Choroid plexus epithelial cell (primary cell): Measurements from ENCODE around the gene ELOF1.
A peak's percentile ranks its signal among the peaks of the same experiment; 100 is the strongest.

Experiments
- DNase-seq: peaks from one replicate; pipeline ENCODE4 v3.0.0-alpha.2; 2010; ENCODE audit warnings: low read depth
- H3K4me3 ChIP-seq: 2 replicates; pipeline ENCODE4 v1.5.1; 2011; ENCODE audit warnings: low read depth, mild to moderate bottlenecking, control low read depth, low read length, moderate library complexity
- TF ChIP-seq, protein P1 (sequence below): conservative IDR thresholded peaks from 2 replicates; pipeline ENCODE4 v1.5.1; 2011; ENCODE audit warnings: low read depth, mild to moderate bottlenecking, control low read depth, inconsistent platforms, low read length, moderate library complexity

The ELOF1 gene

DNA sequence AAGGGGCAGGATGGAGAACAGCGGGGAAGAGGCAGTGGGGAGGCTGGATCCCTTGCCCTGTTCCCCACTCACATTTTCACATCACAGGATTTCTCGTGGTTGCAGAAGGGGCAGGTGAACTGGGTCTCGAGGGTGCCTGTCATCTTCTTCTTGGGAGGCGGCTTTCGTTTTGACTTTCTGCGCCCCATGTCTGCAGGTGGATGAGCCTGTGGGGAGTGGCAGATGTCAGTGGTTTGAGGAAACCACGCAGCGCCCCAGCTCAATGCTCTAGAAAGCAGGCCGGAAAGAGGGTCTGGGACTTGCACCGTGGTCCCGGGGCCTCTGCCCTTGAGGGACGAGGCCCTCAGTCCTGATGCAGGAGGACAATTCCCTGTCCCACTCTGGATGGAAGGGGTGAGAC, 4.9 kb downstream of the ELOF1 start:
- DNase-seq = no peak
- H3K4me3 ChIP-seq = no peak overlapping the region
- TF ChIP-seq, protein P1, sequence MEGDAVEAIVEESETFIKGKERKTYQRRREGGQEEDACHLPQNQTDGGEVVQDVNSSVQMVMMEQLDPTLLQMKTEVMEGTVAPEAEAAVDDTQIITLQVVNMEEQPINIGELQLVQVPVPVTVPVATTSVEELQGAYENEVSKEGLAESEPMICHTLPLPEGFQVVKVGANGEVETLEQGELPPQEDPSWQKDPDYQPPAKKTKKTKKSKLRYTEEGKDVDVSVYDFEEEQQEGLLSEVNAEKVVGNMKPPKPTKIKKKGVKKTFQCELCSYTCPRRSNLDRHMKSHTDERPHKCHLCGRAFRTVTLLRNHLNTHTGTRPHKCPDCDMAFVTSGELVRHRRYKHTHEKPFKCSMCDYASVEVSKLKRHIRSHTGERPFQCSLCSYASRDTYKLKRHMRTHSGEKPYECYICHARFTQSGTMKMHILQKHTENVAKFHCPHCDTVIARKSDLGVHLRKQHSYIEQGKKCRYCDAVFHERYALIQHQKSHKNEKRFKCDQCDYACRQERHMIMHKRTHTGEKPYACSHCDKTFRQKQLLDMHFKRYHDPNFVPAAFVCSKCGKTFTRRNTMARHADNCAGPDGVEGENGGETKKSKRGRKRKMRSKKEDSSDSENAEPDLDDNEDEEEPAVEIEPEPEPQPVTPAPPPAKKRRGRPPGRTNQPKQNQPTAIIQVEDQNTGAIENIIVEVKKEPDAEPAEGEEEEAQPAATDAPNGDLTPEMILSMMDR = no peak

GRCh38 chr19:11552666-11553372, 6.2 kb downstream of the ELOF1 start:
- TF ChIP-seq, protein P1 = no peak
- DNase-seq = no peak
- no peak overlapping the region for H3K4me3 ChIP-seq

- DNase-seq = no peak
- TF ChIP-seq, protein P1 = peak; percentile 70
- no peak overlapping the region for H3K4me3 ChIP-seq
Measured at GRCh38 chr19:11551603-11552235, 7.3 kb downstream of the ELOF1 start.

DNA sequence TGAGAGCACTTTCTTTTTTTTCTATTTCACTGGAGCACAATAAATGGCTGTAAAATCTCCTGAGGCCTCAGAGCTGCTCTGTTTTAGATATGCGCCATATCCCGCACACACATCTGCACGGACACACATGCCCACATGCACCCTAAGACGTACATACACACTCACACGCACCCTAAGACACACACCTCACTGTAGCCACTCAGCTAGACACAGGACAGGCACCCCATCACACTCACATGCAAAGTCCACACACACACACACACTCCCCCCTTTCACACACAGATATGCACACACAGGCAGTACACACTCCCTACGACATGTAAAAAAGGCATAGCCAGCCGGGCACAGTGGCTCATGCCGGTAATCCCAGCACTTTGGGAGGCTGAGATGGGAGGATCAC, 8.8 kb downstream of the ELOF1 start:
- no peak overlapping the region for H3K4me3 ChIP-seq
- DNase-seq = no peak
- TF ChIP-seq, protein P1 = no peak

DNA sequence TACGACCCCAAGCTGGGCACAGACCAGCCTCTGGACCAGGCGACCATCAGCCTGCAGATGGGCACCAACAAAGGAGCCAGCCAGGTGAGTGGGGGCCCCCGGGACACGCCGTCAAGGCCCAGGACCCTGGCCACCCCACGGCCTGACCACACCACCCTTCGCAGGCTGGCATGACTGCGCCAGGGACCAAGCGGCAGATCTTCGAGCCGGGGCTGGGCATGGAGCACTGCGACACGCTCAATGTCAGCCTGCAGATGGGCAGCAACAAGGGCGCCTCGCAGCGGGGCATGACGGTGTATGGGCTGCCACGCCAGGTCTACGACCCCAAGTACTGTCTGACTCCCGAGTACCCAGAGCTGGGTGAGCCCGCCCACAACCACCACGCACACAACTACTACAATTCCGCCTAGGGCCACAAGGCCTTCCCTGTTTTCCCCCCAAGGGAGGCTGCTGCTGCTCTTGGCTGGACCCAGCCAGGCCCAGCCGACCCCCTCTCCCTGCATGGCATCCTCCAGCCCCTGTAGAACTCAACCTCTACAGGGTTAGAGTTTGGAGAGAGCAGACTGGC, 9.6 kb downstream of the ELOF1 start:
- DNase-seq = no peak
- H3K4me3 ChIP-seq = no peak overlapping the region
- TF ChIP-seq, protein P1 = no peak

DNA sequence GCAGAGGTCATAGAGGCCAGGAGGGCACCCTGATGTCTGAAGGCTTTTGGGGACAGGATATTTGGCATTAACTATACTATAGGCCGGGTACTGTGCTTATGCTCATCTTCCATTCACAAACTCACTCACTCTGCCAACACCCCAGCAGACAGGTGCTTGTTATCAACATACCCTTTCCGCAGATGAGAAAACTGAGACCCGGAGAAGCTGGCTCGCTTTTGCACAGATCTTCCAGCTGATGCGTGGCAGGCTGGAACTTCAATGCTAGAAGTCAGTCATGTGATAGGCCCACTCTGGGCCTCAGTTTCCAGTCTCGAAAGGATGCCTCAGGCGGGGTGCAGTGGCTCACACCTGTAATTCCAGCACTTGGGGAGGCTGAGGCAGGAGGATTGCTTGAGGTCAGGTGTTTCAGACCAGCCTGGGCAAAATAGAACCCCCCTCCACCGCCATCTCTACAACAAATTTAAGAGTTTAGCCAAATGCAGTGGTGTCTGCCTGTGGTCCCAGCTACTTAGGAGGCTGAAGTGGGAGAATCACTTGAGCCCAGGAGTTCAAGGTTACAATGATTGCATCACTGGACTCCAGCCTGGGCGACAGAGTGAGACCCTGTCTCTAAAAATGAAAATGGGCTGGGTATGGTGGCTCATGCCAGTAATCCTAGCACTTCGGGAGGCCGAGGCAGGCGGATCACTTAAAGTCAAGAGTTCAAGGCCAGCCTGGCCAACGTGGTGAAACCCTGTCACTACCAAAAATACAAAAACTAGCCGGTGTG, 10.9 kb downstream of the ELOF1 start:
- H3K4me3 ChIP-seq = no peak overlapping the region
- TF ChIP-seq, protein P1 = no peak
- DNase-seq = no peak
